GM12878 (cell line): ENCODE data around the gene ANKIB1.

ENCODE experiments used
- CEBPB ChIP-seq, 2 experiments: fragments of 150-350 bp in 1 of 2; IDR thresholded peaks; 2 replicates each; pipeline ENCODE4 v1.6.1; 2012 to 2014; ENCODE audit warnings: low read depth in 2 of 2, low read length in 2 of 2, borderline replicate concordance in 1 of 2, inconsistent platforms in 1 of 2
- POLR2AphosphoS5 ChIP-seq: IDR thresholded peaks from 2 replicates; pipeline ENCODE4 v1.6.1; 2011; ENCODE audit warnings: mild to moderate bottlenecking, low read length, inconsistent platforms
- SRF ChIP-seq, 2 experiments: IDR thresholded peaks; 2 replicates each; pipeline ENCODE4 v1.6.1; 2011; ENCODE audit warnings: low read depth in 2 of 2, low read length in 2 of 2, mild to moderate bottlenecking in 1 of 2, moderate library complexity in 1 of 2
- ZNF217 ChIP-seq: fragments of 450-650 bp; IDR thresholded peaks from 2 replicates; pipeline ENCODE4 v1.6.1; 2017; ENCODE audit warnings: antibody characterized with exemption, mild to moderate bottlenecking
- TF ChIP-seq, protein P1 (sequence below): IDR thresholded peaks from 2 replicates; pipeline ENCODE4 v1.6.1; 2011; ENCODE audit warnings: low read depth, low read length, improper control_type of control experiment, borderline replicate concordance

DNA sequence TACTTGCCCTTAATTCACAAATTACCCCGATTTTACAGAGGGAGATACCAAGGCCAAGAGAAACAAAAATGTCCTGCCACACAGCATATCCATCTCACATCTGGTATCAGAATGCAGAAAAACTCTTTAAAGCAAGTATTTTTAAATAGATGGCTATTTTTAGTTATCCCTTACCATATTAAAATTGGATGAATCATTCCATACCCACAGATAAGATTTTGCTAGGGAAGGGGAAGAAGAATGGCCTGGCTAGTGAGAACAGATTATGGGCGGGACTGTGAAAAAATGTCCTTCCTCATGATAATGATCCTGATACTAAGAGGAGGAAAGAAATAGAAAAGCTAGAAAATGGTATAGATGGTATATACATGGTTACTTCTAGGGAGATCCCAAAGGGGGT is 121.0 kb downstream of the ANKIB1 start:
- TF ChIP-seq POLR2AphosphoS5 (no peak), SRF (IDR thresholded peaks at IDR 0.05; ENCODE audit: low read depth in 2 of 2, low read length in 2 of 2) (no peak), CEBPB (IDR thresholded peaks at IDR 0.05; ENCODE audit: borderline replicate concordance in 1 of 2, low read depth in 2 of 2, low read length in 2 of 2) (no peak), ZNF217 (no peak)
- TF ChIP-seq, protein P1, sequence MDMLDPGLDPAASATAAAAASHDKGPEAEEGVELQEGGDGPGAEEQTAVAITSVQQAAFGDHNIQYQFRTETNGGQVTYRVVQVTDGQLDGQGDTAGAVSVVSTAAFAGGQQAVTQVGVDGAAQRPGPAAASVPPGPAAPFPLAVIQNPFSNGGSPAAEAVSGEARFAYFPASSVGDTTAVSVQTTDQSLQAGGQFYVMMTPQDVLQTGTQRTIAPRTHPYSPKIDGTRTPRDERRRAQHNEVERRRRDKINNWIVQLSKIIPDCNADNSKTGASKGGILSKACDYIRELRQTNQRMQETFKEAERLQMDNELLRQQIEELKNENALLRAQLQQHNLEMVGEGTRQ = no peak
